Smooth muscle cell (in vitro differentiated cells): ENCODE measurements around the gene AP3B1. TPM values are rescaled to one million over a fixed set of nuclear protein-coding genes. Genes with fewer than 3 reads are reported as not detected.

Experiments used
- DNase-seq: peaks from one replicate; lab custom pipeline; 2025; ENCODE audit not compliant: unreplicated experiment; lab: John Stamatoyannopoulos, UW
- H2AFZ ChIP-seq: fragments of 200-600 bp; sonication (generic); 2 replicates; pipeline ENCODE4 v1.6.0; 2016; ENCODE audit warnings: antibody characterized with exemption, low read depth, mild to moderate bottlenecking
- H3F3A ChIP-seq: fragments of 200-600 bp; sonication (generic); 2 replicates; pipeline ENCODE4 v1.6.0; 2017; ENCODE audit warnings: antibody characterized with exemption, low read depth
- H3K27ac ChIP-seq: fragments of 200-600 bp; sonication (generic); 2 replicates; pipeline ENCODE4 v1.5.1; 2016; ENCODE audit warnings: low read depth, mild to moderate bottlenecking
- H3K27me3 ChIP-seq: fragments of 200-600 bp; sonication (generic); 2 replicates; pipeline ENCODE4 v1.6.1; 2016; ENCODE audit warnings: low read depth, mild to moderate bottlenecking
- H3K36me3 ChIP-seq: fragments of 200-600 bp; sonication (generic); 2 replicates; pipeline ENCODE4 v1.5.1; 2016; ENCODE audit warnings: low read depth
- H3K4me1 ChIP-seq: fragments of 200-600 bp; sonication (generic); 2 replicates; pipeline ENCODE4 v1.5.1; 2016; ENCODE audit warnings: low read depth
- H3K4me2 ChIP-seq: fragments of 200-600 bp; sonication (generic); 2 replicates; pipeline ENCODE4 v1.6.0; 2016; ENCODE audit warnings: mild to moderate bottlenecking
- H3K4me3 ChIP-seq: fragments of 200-600 bp; sonication (generic); 2 replicates; pipeline ENCODE4 v1.5.1; 2016; ENCODE audit warnings: mild to moderate bottlenecking
- H3K79me2 ChIP-seq: fragments of 200-600 bp; sonication (generic); 2 replicates; pipeline ENCODE4 v1.6.0; 2016; ENCODE audit warnings: low read depth, mild to moderate bottlenecking
- H3K9ac ChIP-seq: fragments of 200-600 bp; sonication (generic); 2 replicates; pipeline ENCODE4 v1.6.0; 2016; ENCODE audit warnings: low read depth
- H3K9me3 ChIP-seq: fragments of 200-600 bp; sonication (generic); replicated peaks from 2 replicates; pipeline ENCODE4 v1.5.1; 2016; ENCODE audit warnings: low read depth
- H4K20me1 ChIP-seq: fragments of 200-600 bp; sonication (generic); 2 replicates; pipeline ENCODE4 v1.6.0; 2016; ENCODE audit warnings: low read depth
- CTCF ChIP-seq: fragments of 200-600 bp; sonication (generic); IDR thresholded peaks from 2 replicates; pipeline ENCODE4 v1.5.1; 2017; ENCODE audit warnings: borderline replicate concordance, mild to moderate bottlenecking, antibody characterized with exemption; ENCODE audit not compliant: insufficient read depth, poor library complexity, severe bottlenecking
- WGBS: methylation state at CpG from one replicate; pipeline ENCODE4 v1.1.7; 2016; ENCODE audit warnings: low lambda C conversion rate; 5-methylcytosine and 5-hydroxymethylcytosine counted together
- polyA plus RNA-seq: library from polyadenylated mRNA; unstranded; fragments of >200 nt; fragmentation: Nextera tagmentation; extraction: Ambion mirVana; gene quantifications from 2 replicates; pipeline ENCODE4 v1.2.1, GENCODE V29; 2016
- total RNA-seq: library from RNA; depleted of rRNA; stranded (reverse); fragments of >200 nt; gene quantifications from 2 replicates; pipeline ENCODE4 v1.2.3, GENCODE V29; 2014

AP3B1 gene
- total and polyA plus RNA-seq, 2 experiments from 2014 or later, result 36.9 to 76.3 TPM

GRCh38 chr5:78162253-78162862 lies 132.1 kb downstream of the AP3B1 start:
- no peak overlapping the region for H3K4me2 ChIP-seq

GRCh38 chr5:78157001-78157400 lies 137.5 kb downstream of the AP3B1 start:
- Histone ChIP-seq H3K4me3 (no peak overlapping the region), H3K9me3 (no peaks in the 10 kb centered on the region), H3K9ac (no peak overlapping the region), H4K20me1 (peaks cover under 1% of the 10 kb centered on the region), H3K79me2 (no peaks in the 10 kb centered on the region), H3K27ac (no peak overlapping the region), H3K4me2 (no peak overlapping the region), H3K36me3 (peaks cover 23% of the 10 kb centered on the region), H3K27me3 (no peaks in the 10 kb centered on the region), H2AFZ (no peak overlapping the region), H3F3A (no peaks in the 10 kb centered on the region), H3K4me1 (no peaks in the 10 kb centered on the region)
- no peak for DNase-seq
- WGBS, result 100% methylated on average over 1 of the region's 1 CpG
- TF ChIP-seq CTCF, result no peak

More at GRCh38 chr5:78162253-78162862, 132.1 kb downstream of the AP3B1 start:
- H3K4me3 ChIP-seq, result no peak overlapping the region
- peak; percentile 51 for TF ChIP-seq CTCF
- no peaks in the 10 kb centered on the region for H3K79me2 ChIP-seq
- no peaks in the 10 kb centered on the region for H3K27me3 ChIP-seq
- peaks cover 4% of the 10 kb centered on the region for H4K20me1 ChIP-seq
- H3K9me3 ChIP-seq, result no peaks in the 10 kb centered on the region
- WGBS, result 95% methylated on average over 3 of the region's 3 CpGs
- no peak overlapping the region for H2AFZ ChIP-seq
- peaks cover 8% of the 10 kb centered on the region for H3K36me3 ChIP-seq
- DNase-seq, result no peak
- no peaks in the 10 kb centered on the region for H3F3A ChIP-seq
- H3K4me1 ChIP-seq, result no peaks in the 10 kb centered on the region
- no peak overlapping the region for H3K9ac ChIP-seq
- H3K27ac ChIP-seq, result no peak overlapping the region

GRCh38 chr5:78151594-78152271 lies 142.8 kb downstream of the AP3B1 start:
- Histone ChIP-seq H3K36me3 (peaks cover 19% of the 10 kb centered on the region), H3F3A (no peaks in the 10 kb centered on the region), H2AFZ (no peak overlapping the region), H3K79me2 (no peaks in the 10 kb centered on the region), H3K27me3 (no peaks in the 10 kb centered on the region), H3K4me2 (no peak overlapping the region), H3K9me3 (no peaks in the 10 kb centered on the region), H3K4me3 (no peak overlapping the region), H3K27ac (no peak overlapping the region), H3K4me1 (no peaks in the 10 kb centered on the region), H4K20me1 (no peaks in the 10 kb centered on the region), H3K9ac (no peak overlapping the region)
- WGBS, result 98% methylated on average over 2 of the region's 3 CpGs
- no peak for TF ChIP-seq CTCF
- DNase-seq, result no peak
